COLO668 (cell line): ENCODE data around the gene ARSI.
"Not testable (repeated sequence)": the region's sequence is repeated elsewhere in the genome, so short reads cannot be mapped to it uniquely, and the experiment has no call there.

ENCODE experiments used
- DNase-seq: peaks from one replicate; lab custom pipeline; 2025; ENCODE audit not compliant: unreplicated experiment; lab: John Stamatoyannopoulos, UW

ARSI gene

DNA sequence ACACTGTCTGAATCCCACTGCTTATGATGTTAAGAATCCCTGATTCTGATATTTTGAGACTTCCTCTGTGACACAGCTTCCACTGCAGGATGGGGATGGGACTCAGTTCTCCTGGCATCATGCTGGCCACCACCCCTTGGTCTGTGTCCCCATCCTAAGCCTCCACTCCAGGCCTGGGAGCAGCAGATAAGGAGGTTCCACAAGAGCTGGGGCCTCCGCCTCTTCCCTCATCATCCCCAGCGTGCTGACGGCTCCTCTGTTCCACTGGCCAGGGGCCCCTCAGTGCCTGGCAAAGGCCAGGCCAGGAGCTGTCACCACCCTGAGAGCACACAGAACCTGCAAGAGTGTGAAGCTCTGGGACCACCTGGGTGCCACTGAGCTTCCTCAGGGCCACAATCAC is 53.8 kb downstream of the ARSI start:
- DNase-seq = no peak

DNA sequence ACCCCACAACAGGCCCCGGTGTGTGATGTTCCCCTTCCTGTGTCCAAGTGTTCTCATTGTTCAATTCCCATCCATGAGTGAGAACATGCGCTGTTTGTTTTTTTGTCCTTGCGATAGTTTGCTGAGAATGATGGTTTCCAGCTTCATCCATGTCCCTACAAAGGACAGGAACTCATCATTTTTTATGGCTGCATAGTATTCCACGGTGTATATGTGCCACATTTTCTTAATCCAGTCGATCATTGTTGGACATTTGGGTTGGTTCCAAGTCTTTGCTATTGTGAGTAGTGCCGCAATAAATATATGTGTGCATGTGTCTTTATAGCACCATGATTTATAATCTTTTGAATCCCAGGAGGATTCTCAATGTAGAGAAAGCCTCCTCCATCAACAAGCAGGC is 54.2 kb downstream of the ARSI start:
- not testable (repeated sequence) for DNase-seq

GRCh38 chr5:150247726-150248125 is 55.0 kb downstream of the ARSI start:
- DNase-seq = no peak

DNA sequence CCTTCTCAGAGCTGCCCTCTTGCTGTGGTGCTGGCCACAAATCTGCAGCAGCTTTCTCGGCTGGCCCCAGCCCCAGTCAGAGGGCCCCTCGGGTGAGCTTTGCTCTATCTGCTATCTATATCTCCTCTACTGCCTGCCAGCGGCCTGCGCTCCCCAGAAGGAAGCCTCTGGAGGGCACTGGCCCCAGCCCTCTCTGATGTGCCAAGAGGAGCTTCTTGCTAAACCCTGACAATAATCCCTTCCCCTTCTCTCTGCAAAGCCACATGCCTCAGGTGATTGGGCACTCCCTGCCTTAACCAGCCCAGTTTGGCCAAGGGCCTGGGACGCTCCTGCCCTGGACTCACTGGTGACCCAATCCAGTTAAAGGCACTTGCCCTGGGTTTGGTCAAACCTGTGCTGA is 55.9 kb downstream of the ARSI start:
- DNase-seq = no peak

- DNase-seq = no peak
Measured at GRCh38 chr5:150246429-150246828, 56.3 kb downstream of the ARSI start.
